Adrenal gland (tissue), 12 donors: Measurements from ENCODE around the gene RALGDS. TPM values are rescaled to one million over a fixed set of nuclear protein-coding genes. Genes with fewer than 3 reads are reported as not detected.
A peak's percentile ranks its signal among the peaks of the same experiment; 100 is the strongest.
"Not testable (repeated sequence)": the region's sequence is repeated elsewhere in the genome, so short reads cannot be mapped to it uniquely, and the experiment has no call there.

ENCODE experiments used
- DNase-seq, 7 donors: peaks; one replicate each; pipeline ENCODE4 v3.0.0-alpha.2; 2019 to 2020
- H3K27ac ChIP-seq, 5 donors: fragments of 200-600 bp; sonication (generic) in 4 of 5; 1 replicate in 3 of 5; 2 replicates in 2 of 5; pipeline versions ENCODE4 v1.5.1 to v1.8.0; 2016 to 2020; ENCODE audit warnings: mild to moderate bottlenecking in 1 of 5
- H3K27me3 ChIP-seq: fragments of 200-600 bp; 2 replicates; pipeline ENCODE4 v1.8.0; 2021
- H3K36me3 ChIP-seq, 2 donors: fragments of 200-600 bp; replicated peaks in 1 of 2; 1 replicate in 1 of 2; 2 replicates in 1 of 2; pipeline versions ENCODE4 v1.5.1 to v1.8.0; 2018 to 2022
- H3K4me1 ChIP-seq, 2 donors: fragments of 200-600 bp; replicated peaks in 1 of 2; 1 replicate in 1 of 2; 2 replicates in 1 of 2; pipeline versions ENCODE4 v1.5.1 to v1.8.0; 2018 to 2021
- H3K4me3 ChIP-seq, 4 donors: fragments of 200-600 bp; sonication (generic) in 3 of 4; one replicate each; pipeline ENCODE4 v1.5.1; 2016 to 2018
- H3K9me3 ChIP-seq, 3 donors: fragments of 200-600 bp; sonication (generic) in 1 of 3; replicated peaks in 1 of 3; 1 replicate in 2 of 3; 2 replicates in 1 of 3; pipeline versions ENCODE4 v1.5.1 to v1.8.0; 2016 to 2021
- POLR2A ChIP-seq, 2 donors: fragments of 450-650 bp; IDR thresholded peaks; one replicate each; pipeline ENCODE4 v1.6.1; 2017; ENCODE audit warnings: antibody characterized with exemption in 2 of 2, mild to moderate bottlenecking in 2 of 2, moderate library complexity in 1 of 2
- WGBS, 4 donors: extraction: QIAGEN DNeasy Blood & Tissue Kit in 2 of 4; methylation state at CpG; one replicate each; pipeline versions ENCODE4 v1.1.5 to v1.1.7; 2013 to 2017; 5-methylcytosine and 5-hydroxymethylcytosine counted together
- intact Hi-C, 2 donors: fragments of 100-400 bp; cut with DNase I; formaldehyde crosslinking; loops; one replicate each; pipeline versions ENCODE4 v1.14.1 to v1.15.0; 2022 to 2023
- polyA plus RNA-seq, 3 donors: library from polyadenylated mRNA; stranded (reverse); fragments of 200-250 nt in 2 of 3; fragments of 350-450 nt in 1 of 3; fragmentation: Illumina TruSeq in 1 of 3; extraction: RNeasy Lipid Tissue Mini Kit (QIAGEN cat#74804) in 1 of 3; gene quantifications; one replicate each; pipeline ENCODE4 v1.2.3, GENCODE V29; 2013 to 2014
- total RNA-seq, 9 donors: library from RNA; depleted of rRNA in 4 of 9; stranded (reverse); fragments of >200 nt in 4 of 9; fragments of 120-200 nt in 1 of 9; fragmentation: NEBNext Ultra II Directional in 1 of 9; extraction: Animal tissue kit (Norgen Biotek cat#: 25700) in 1 of 9; gene quantifications; one replicate each; pipeline versions ENCODE4 v1.1.0 to v1.2.4, GENCODE V29; 2013 to 2023
- TF ChIP-seq, protein P1 (sequence below), 6 experiments: fragments of 450-650 bp in 4 of 6; fragments of 200-600 bp in 2 of 6; sonication (generic) in 1 of 6; IDR thresholded peaks; 1 replicate in 5 of 6; 2 replicates in 1 of 6; pipeline versions ENCODE4 v1.5.1 to v1.8.0; 2016 to 2021; ENCODE audit warnings: antibody characterized with exemption in 6 of 6, mild to moderate bottlenecking in 2 of 6, moderate library complexity in 1 of 6
- donor health status: healthy with polysubstance abuse.
- donor health status: Bipolar disorder and iron deficiency.
- donor health status: DM: yes; HTN: yes; CAD: no.
- donor health status: DM: no; HTN: no; CAD: no.
- donor health status: DM: no; HTN: no; CAD: no.
- donor health status: DM: yes; HTN: yes; CAD: no.

Gene RALGDS
- total and polyA plus RNA-seq, 12 donors, result 21.3 to 170 (median 67.5) TPM

DNA sequence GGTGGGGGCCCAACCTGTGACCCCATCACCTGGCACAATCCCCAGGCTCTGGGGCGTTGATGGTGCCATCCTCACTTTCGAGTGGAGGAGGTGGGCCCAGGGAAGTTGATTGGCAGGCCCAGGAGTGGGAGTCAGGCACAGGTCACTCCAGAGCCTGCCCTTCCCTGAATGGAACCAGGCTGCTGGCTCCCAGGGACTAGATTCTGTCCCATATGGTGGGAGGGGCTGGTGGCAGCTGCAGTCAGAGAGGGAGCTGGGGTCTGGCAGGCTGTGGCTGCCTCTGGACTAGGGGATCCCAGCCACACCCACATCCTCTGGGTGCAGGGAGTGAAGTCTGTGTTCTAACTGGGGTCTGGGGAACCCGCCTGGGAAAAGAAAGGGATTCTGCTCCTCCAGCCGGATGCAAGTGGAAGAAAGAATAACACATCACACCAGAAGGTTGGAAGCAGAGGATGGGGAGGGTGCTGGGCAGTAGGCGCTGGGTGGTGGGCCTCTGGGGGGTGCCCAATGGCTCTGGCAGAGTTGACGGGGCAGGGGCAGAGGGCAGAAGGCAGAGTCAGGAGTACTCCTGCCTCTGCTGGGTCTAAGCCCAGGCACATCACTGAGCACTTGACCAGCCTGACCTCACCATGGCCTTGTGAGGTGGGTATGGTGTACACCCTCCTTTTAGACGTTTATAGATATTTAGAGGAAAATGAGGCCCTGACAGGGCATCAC lies 33.5 kb downstream of the RALGDS start:
- DNase-seq, result no peak
- WGBS, 4 donors, result 71 to 81% (median 79%) methylated on average over 7 of the region's 7 CpGs

DNA sequence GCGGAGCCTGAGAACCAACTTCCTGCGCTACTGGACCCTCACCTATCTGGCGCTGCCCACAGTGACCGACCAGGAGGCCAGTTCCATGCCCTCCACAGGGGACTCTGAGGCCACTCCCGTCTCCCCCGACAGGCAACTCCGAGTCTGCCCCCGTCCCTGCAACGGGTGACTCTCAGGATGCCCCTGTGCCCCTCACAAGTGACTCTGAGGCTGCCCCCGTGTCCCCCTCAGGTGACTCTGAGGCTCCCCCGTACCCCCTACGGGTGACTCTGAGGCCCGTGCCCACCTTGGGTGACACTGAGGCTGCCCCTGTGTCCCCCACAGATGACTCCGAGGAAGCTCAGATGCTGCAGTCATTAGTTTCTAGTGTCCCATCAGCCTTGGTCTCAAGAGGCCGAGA lies 34.1 kb downstream of the RALGDS start:
- 67 to 86% (median 85%) methylated on average over 3 to 14 of the region's 15 CpGs for WGBS, 4 donors
- no peaks in the 10 kb centered on the region for H3K36me3 ChIP-seq
- no peak for DNase-seq
- intact Hi-C loops, result no loop called here
- H3K27ac ChIP-seq, result no peak overlapping the region
- H3K27me3 ChIP-seq, result no peaks in the 10 kb centered on the region
- TF ChIP-seq, protein P1, sequence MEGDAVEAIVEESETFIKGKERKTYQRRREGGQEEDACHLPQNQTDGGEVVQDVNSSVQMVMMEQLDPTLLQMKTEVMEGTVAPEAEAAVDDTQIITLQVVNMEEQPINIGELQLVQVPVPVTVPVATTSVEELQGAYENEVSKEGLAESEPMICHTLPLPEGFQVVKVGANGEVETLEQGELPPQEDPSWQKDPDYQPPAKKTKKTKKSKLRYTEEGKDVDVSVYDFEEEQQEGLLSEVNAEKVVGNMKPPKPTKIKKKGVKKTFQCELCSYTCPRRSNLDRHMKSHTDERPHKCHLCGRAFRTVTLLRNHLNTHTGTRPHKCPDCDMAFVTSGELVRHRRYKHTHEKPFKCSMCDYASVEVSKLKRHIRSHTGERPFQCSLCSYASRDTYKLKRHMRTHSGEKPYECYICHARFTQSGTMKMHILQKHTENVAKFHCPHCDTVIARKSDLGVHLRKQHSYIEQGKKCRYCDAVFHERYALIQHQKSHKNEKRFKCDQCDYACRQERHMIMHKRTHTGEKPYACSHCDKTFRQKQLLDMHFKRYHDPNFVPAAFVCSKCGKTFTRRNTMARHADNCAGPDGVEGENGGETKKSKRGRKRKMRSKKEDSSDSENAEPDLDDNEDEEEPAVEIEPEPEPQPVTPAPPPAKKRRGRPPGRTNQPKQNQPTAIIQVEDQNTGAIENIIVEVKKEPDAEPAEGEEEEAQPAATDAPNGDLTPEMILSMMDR (IDR thresholded peaks at IDR 0.05), result no peak
- TF ChIP-seq POLR2A (IDR thresholded peaks at IDR 0.05), result no peak
- no peaks in the 10 kb centered on the region for H3K4me1 ChIP-seq
- H3K9me3 ChIP-seq, result no peaks in the 10 kb centered on the region
- H3K4me3 ChIP-seq, result no peak overlapping the region

More for the DNA sequence above, 33.5 kb downstream of the RALGDS start:
- TF ChIP-seq, protein P1 (IDR thresholded peaks at IDR 0.05), result no peak
- TF ChIP-seq POLR2A (IDR thresholded peaks at IDR 0.05), result no peak
- H3K27me3 ChIP-seq, result no peaks in the 10 kb centered on the region
- H3K9me3 ChIP-seq, result no peaks in the 10 kb centered on the region
- intact Hi-C loops, result no loop called here
- no peak overlapping the region for H3K27ac ChIP-seq
- H3K4me3 ChIP-seq, result no peak overlapping the region
- H3K4me1 ChIP-seq, result no peaks in the 10 kb centered on the region
- H3K36me3 ChIP-seq, result no peaks in the 10 kb centered on the region

DNA sequence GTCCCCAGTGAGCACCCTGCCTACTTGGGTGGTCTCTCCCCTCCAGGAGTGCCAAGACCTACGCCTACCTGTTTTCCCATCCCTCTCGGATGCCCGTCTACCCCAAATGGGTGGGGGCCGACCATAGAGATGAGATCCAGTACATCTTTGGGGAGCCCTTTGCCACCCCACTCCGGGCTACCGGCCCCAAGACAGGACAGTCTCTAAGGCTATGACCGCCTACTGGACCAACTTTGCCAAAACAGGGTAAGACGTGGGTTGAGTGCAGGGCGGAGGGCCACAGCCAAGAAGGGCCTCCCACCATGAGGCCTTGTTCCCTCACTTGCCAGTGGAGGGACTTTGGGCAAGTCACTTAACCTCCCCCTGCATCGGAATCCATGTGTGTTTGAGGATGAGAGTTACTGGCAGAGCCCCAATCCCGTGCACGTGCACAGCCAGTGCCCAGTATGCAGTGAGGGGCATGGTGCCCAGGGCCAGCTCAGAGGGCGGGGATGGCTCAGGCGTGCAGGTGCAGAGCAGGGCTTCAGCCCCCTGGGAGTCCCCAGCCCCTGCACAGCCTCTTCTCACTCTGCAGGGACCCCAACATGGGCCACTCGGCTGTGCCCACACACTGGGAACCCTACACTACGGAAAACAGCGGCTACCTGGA lies 34.7 kb downstream of the RALGDS start:
- H3K9me3 ChIP-seq, H3K36me3 ChIP-seq, H3K4me1 ChIP-seq, DNase-seq, intact Hi-C loops, H3K4me3 ChIP-seq, H3K27ac ChIP-seq, H3K27me3 ChIP-seq: not testable (repeated sequence)
- 86 to 95% (median 90%) methylated on average over 2 to 16 of the region's 17 CpGs for WGBS, 4 donors

DNA sequence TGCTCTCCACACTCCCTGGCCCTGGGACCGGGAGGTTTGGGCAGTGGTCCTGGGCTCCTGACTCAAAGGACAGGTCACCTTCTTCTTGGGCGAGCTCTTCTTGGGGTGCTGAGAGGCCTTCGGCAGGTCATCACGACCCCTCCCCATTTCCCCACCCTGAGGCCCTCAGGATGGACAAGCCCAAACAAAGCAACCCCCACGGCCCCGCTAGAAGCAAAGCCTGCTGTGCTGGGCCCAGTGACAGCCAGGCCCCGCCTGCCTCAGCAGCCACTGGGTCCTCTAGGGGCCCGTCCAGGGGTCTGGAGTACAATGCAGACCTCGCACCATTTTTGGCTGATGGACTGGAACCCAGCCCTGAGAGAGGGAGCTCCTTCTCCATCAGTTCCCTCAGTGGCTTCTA lies 37.4 kb downstream of the RALGDS start:
- H3K27me3 ChIP-seq, H3K27ac ChIP-seq, H3K36me3 ChIP-seq, H3K9me3 ChIP-seq, H3K4me1 ChIP-seq, intact Hi-C loops, H3K4me3 ChIP-seq: not testable (repeated sequence)
- 79 to 84% (median 82%) methylated on average over 3 to 8 of the region's 9 CpGs; no CpG with 5 or more reads in 1 of the 4 donors for WGBS, 4 donors
- DNase-seq, result peak in 1 of 7 donors; percentile 3

DNA sequence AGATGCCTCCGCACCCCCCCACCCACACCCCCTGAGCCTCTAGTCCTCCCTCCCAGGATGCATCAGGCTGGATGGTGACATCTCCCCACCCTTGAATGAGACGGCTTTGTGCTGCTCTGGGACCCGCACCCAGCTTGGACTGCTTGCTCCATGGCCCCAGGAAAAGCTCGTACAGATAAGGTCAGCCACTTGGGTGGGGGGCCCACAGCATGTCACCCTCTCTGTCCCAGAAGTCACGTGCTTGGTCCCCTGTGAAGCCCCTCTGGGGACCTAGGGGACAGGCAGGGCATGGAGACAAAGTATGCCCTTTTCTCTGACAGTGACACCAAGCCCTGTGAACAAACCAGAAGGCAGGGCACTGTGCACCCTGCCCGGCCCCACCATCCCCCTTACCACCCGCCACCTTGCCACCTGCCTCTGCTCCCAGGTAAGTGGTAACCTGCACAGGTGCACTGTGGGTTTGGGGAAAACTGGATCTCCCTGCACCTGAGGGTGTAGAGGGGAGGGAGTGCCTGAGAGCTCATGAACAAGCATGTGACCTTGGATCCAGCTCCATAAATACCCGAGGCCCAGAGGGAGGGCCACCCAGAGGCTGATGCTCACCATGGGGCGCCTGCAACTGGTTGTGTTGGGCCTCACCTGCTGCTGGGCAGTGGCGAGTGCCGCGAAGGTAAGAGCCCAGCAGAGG lies 38.9 kb downstream of the RALGDS start:
- intact Hi-C loops, H3K4me1 ChIP-seq, H3K9me3 ChIP-seq, DNase-seq, H3K27ac ChIP-seq, H3K27me3 ChIP-seq, H3K36me3 ChIP-seq, H3K4me3 ChIP-seq: not testable (repeated sequence)
- WGBS, 4 donors, result 84 to 89% (median 87%) methylated on average over 5 of the region's 12 CpGs; no CpG with 5 or more reads in 1 of the 4 donors

DNA sequence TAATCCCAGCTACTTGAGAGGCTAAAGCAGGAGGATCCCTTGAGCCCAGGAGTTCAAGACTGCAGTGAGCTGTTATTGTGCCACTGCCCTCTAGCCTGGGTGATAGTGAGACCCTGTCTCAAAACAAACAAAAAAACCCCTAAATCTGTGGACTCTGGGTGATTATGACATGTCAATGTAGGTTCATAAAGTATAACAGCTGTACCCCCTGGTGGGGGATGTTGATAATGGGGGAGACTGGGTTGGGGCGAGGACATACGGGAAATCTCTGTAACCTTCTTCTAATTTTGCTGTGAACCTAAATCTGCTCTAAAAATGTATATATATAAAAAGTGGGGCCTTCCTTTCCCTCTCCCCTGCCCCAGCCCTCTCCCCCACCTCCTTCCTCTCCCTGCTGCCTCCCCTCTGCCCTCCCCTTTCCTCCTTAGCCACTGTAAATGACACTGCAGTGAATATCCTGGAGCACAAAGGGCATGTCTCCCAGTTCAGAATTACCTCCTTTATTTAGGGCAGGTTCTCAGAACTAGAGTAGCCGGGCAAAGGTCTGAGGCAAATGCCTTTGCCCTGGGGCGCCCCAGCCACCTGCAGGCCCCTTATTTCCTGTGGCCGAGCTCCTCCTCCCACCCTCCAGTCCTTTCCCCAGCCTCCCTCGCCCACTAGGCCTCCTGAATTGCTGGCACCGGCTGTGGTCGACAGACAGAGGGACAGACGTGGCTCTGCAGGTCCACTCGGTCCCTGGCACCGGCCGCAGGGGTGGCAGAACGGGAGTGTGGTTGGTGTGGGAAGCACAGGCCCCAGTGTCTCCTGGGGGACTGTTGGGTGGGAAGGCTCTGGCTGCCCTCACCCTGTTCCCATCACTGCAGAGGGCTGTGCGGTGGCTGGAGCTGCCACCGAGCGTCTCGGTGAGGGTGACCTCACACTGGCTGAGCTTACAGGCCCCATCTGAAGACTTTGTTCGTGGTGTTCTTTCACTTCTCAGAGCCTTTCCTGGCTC lies 40.0 kb downstream of the RALGDS start:
- WGBS, 4 donors, result 78 to 90% (median 87%) methylated on average over 4 to 10 of the region's 18 CpGs
- H3K4me3 ChIP-seq, H3K27ac ChIP-seq, DNase-seq, intact Hi-C loops, H3K36me3 ChIP-seq, H3K27me3 ChIP-seq, H3K9me3 ChIP-seq: not testable (repeated sequence)
- H3K4me1 ChIP-seq, result peaks cover 9 to 11% of the 10 kb centered on the region in 2 donors
